Immature natural killer cell (primary cell): ENCODE results near the gene SLC9C1. TPM values are rescaled to one million over a fixed set of nuclear protein-coding genes. Genes with fewer than 3 reads are reported as not detected.

Experiments used
- DNase-seq, 3 donors: peaks; one replicate each; pipeline ENCODE4 v3.0.0; 2022; ENCODE audit warnings: mixed read lengths in 1 of 3
- H3K27ac Mint-ChIP-seq, 6 donors: one replicate each; pipeline ENCODE4 v1.8.0; 2020; ENCODE audit warnings: mixed read lengths in 6 of 6, mild to moderate bottlenecking in 5 of 6, inconsistent platforms in 4 of 6, moderate library complexity in 3 of 6
- H3K27me3 Mint-ChIP-seq, 3 donors: one replicate each; pipeline ENCODE4 v1.8.0; 2020 to 2021; ENCODE audit warnings: low read depth in 3 of 3, mild to moderate bottlenecking in 3 of 3, mixed read lengths in 3 of 3, moderate library complexity in 3 of 3, inconsistent platforms in 1 of 3
- H3K36me3 Mint-ChIP-seq, 3 donors: one replicate each; pipeline ENCODE4 v1.8.0; 2020; ENCODE audit warnings: mixed read lengths in 3 of 3, inconsistent platforms in 2 of 3, mild to moderate bottlenecking in 2 of 3
- H3K4me1 Mint-ChIP-seq, 2 donors: one replicate each; pipeline ENCODE4 v1.8.0; 2020; ENCODE audit warnings: inconsistent platforms in 2 of 2, mild to moderate bottlenecking in 2 of 2, mixed read lengths in 2 of 2, moderate library complexity in 1 of 2
- H3K4me3 Mint-ChIP-seq, 5 donors: one replicate each; pipeline ENCODE4 v1.8.0; 2020; ENCODE audit warnings: mild to moderate bottlenecking in 5 of 5, mixed read lengths in 5 of 5, inconsistent platforms in 3 of 5, moderate library complexity in 3 of 5
- H3K9me3 Mint-ChIP-seq, 6 donors: one replicate each; pipeline ENCODE4 v1.8.0; 2020; ENCODE audit warnings: mild to moderate bottlenecking in 6 of 6, mixed read lengths in 6 of 6, inconsistent platforms in 4 of 6, moderate library complexity in 3 of 6
- polyA plus RNA-seq, 3 donors: library from polyadenylated mRNA; unstranded; fragments of 300-500 nt; fragmentation: Illumina TruSeq; gene quantifications; one replicate each; pipeline ENCODE4 v1.2.3, GENCODE V29; 2021

The SLC9C1 gene
- polyA plus RNA-seq, 3 donors from 2014 or later: not detected

GRCh38 chr3:112090887-112091586, 203.0 kb downstream of the SLC9C1 start:
- H3K27me3 Mint-ChIP-seq: peaks cover 2 to 25% (median 8%) of the 10 kb centered on the region in 3 donors
- no peak for DNase-seq
- peaks cover 14 to 22% of the 10 kb centered on the region in 2 donors for H3K4me1 Mint-ChIP-seq
- no peaks in the 10 kb centered on the region for H3K9me3 Mint-ChIP-seq
- no peaks in the 10 kb centered on the region for H3K36me3 Mint-ChIP-seq
- no peak overlapping the region for H3K4me3 Mint-ChIP-seq
- no peak overlapping the region for H3K27ac Mint-ChIP-seq

Other genes with a start within 250 kb of the SLC9C1 start
- gene C3orf52, start 207.8 kb downstream of the SLC9C1 start, polyA plus RNA-seq: under 1 TPM in 1 of 3 donors, not detected in 2; 0.29 TPM
- gene GCSAM, start 161.0 kb downstream of the SLC9C1 start, polyA plus RNA-seq: 1 to 10 TPM in 2 of 3 donors, under 1 TPM in 1; 0.64 to 3.6 (median 1.5) TPM
- under 1 TPM in 2 of 3 donors, not detected in 1; 0.11 to 0.20 TPM for gene CD200, start 38.9 kb upstream of the SLC9C1 start, polyA plus RNA-seq
- gene BTLA, start 205.3 kb upstream of the SLC9C1 start, polyA plus RNA-seq: 1 to 10 TPM in 1 of 3 donors, not detected in 2; 1.1 TPM